H9 (cell line): ENCODE measurements around the gene RBP2. TPM values are rescaled to one million over a fixed set of nuclear protein-coding genes. Genes with fewer than 3 reads are reported as not detected.

Source experiments
- DNase-seq: peaks from one replicate; pipeline ENCODE4 v3.0.0-alpha.2; 2017
- H2AFZ ChIP-seq: one replicate; pipeline ENCODE4 v1.6.1; 2013; ENCODE audit warnings: mild to moderate bottlenecking, low read length, control low read depth, moderate library complexity
- H2AK5ac ChIP-seq: 2 replicates; pipeline ENCODE4 v1.6.1; 2013; ENCODE audit warnings: low read length, control low read depth, mixed read lengths; ENCODE audit not compliant: insufficient read length
- H2BK120ac ChIP-seq: one replicate; pipeline ENCODE4 v1.6.1; 2013; ENCODE audit warnings: low read depth, mild to moderate bottlenecking, low read length, control low read depth, inconsistent platforms; ENCODE audit not compliant: poor library complexity, severe bottlenecking
- H2BK12ac ChIP-seq: 2 replicates; pipeline ENCODE4 v1.6.1; 2013; ENCODE audit warnings: low read length, control low read depth, mixed read lengths, low read depth; ENCODE audit not compliant: insufficient read length
- H2BK15ac ChIP-seq: 2 replicates; pipeline ENCODE4 v1.6.1; 2013; ENCODE audit warnings: low read depth, low read length, control low read depth
- H2BK20ac ChIP-seq: one replicate; pipeline ENCODE4 v1.6.1; 2013; ENCODE audit warnings: low read depth, mild to moderate bottlenecking, low read length, control low read depth, inconsistent platforms; ENCODE audit not compliant: poor library complexity, severe bottlenecking
- H2BK5ac ChIP-seq: 2 replicates; pipeline ENCODE4 v1.6.1; 2013; ENCODE audit warnings: low read length, control low read depth, mixed read lengths; ENCODE audit not compliant: insufficient read length
- H3K14ac ChIP-seq: 2 replicates; pipeline ENCODE4 v1.6.1; 2013; ENCODE audit warnings: low read length, control low read depth; ENCODE audit not compliant: insufficient read depth
- H3K18ac ChIP-seq: 2 replicates; pipeline ENCODE4 v1.6.1; 2013; ENCODE audit warnings: low read depth, mild to moderate bottlenecking, mixed read lengths, low read length, control low read depth; ENCODE audit not compliant: insufficient read length
- H3K23ac ChIP-seq: 2 replicates; pipeline ENCODE4 v1.6.1; 2013; ENCODE audit warnings: low read length, control low read depth, mixed read lengths, low read depth; ENCODE audit not compliant: insufficient read length
- H3K23me2 ChIP-seq: 2 replicates; pipeline ENCODE4 v1.6.1; 2013; ENCODE audit warnings: low read depth, mild to moderate bottlenecking, mixed read lengths, low read length, control low read depth; ENCODE audit not compliant: insufficient read length, poor library complexity, severe bottlenecking
- H3K27ac ChIP-seq: 2 replicates; pipeline ENCODE4 v1.5.1; 2013; ENCODE audit warnings: low read length, control low read depth, mixed read lengths, low read depth; ENCODE audit not compliant: insufficient read length
- H3K27me3 ChIP-seq: 2 replicates; pipeline ENCODE4 v1.6.1; 2013; ENCODE audit warnings: low read length, control low read depth, inconsistent platforms; ENCODE audit not compliant: insufficient read depth
- H3K4ac ChIP-seq: 2 replicates; pipeline ENCODE4 v1.6.1; 2013; ENCODE audit warnings: low read depth, mild to moderate bottlenecking, control low read depth, inconsistent platforms, low read length, moderate library complexity
- H3K4me1 ChIP-seq: 2 replicates; pipeline ENCODE4 v1.6.1; 2013; ENCODE audit warnings: low read length, control low read depth, inconsistent platforms; ENCODE audit not compliant: insufficient read depth
- H3K4me2 ChIP-seq: 2 replicates; pipeline ENCODE4 v1.6.1; 2013; ENCODE audit warnings: low read length, control low read depth, mixed read lengths; ENCODE audit not compliant: insufficient read length, insufficient read depth
- H3K56ac ChIP-seq: 2 replicates; pipeline ENCODE4 v1.6.1; 2013; ENCODE audit warnings: low read depth, mild to moderate bottlenecking, mixed read lengths, low read length, control low read depth; ENCODE audit not compliant: insufficient read length
- H3K79me1 ChIP-seq: 2 replicates; pipeline ENCODE4 v1.6.1; 2013; ENCODE audit warnings: low read depth, mild to moderate bottlenecking, moderate library complexity, low read length, control low read depth, inconsistent platforms; ENCODE audit not compliant: insufficient read depth, poor library complexity, severe bottlenecking
- H3K79me2 ChIP-seq: 2 replicates; pipeline ENCODE4 v1.6.1; 2013; ENCODE audit warnings: low read length, control low read depth, inconsistent platforms; ENCODE audit not compliant: insufficient read depth
- H3K9ac ChIP-seq: 2 replicates; pipeline ENCODE4 v1.6.1; 2013; ENCODE audit warnings: low read length, control low read depth, mixed read lengths; ENCODE audit not compliant: insufficient read length; ENCODE audit errors: extremely low read depth
- H3K9me3 ChIP-seq: one replicate; pipeline ENCODE4 v1.6.1; 2013; ENCODE audit warnings: low read depth, low read length, inconsistent platforms; ENCODE audit not compliant: control insufficient read depth
- H3T11ph ChIP-seq: one replicate; pipeline ENCODE4 v1.6.1; 2013; ENCODE audit warnings: mild to moderate bottlenecking, low read length, control low read depth, inconsistent platforms
- H4K20me1 ChIP-seq: one replicate; pipeline ENCODE4 v1.6.1; 2013; ENCODE audit not compliant: control insufficient read depth, insufficient read length, insufficient read depth
- H4K5ac ChIP-seq: 2 replicates; pipeline ENCODE4 v1.6.1; 2013; ENCODE audit warnings: low read depth, mild to moderate bottlenecking, mixed read lengths, low read length, control low read depth; ENCODE audit not compliant: insufficient read length
- H4K8ac ChIP-seq: replicated peaks from 2 replicates; pipeline ENCODE4 v1.6.1; 2013; ENCODE audit warnings: low read length, control low read depth, mixed read lengths, low read depth; ENCODE audit not compliant: insufficient read length
- H4K91ac ChIP-seq: 2 replicates; pipeline ENCODE4 v1.6.1; 2013; ENCODE audit warnings: low read depth, mild to moderate bottlenecking, moderate library complexity, mixed read lengths, low read length, control low read depth; ENCODE audit not compliant: insufficient read length
- H3K27ac Mint-ChIP-seq, 3 experiments: 2 replicates in 2 of 3; 3 replicates in 1 of 3; pipeline ENCODE4 v1.8.0; 2020 to 2021; ENCODE audit warnings: mixed read lengths in 3 of 3, mild to moderate bottlenecking in 1 of 3, moderate library complexity in 1 of 3
- H3K27me3 Mint-ChIP-seq: 2 replicates; pipeline ENCODE4 v1.8.0; 2021; ENCODE audit warnings: low read depth, mild to moderate bottlenecking, moderate library complexity, mixed read lengths
- H3K36me3 Mint-ChIP-seq, 3 experiments: 2 replicates in 2 of 3; 3 replicates in 1 of 3; pipeline ENCODE4 v1.8.0; 2020 to 2021; ENCODE audit warnings: low read depth in 3 of 3, mixed read lengths in 3 of 3; ENCODE audit not compliant: insufficient read depth in 1 of 3
- H3K4me1 Mint-ChIP-seq, 2 experiments: 2 replicates each; pipeline ENCODE4 v1.8.0; 2020; ENCODE audit warnings: mixed read lengths in 2 of 2
- H3K4me3 Mint-ChIP-seq, 2 experiments: 2 replicates in 1 of 2; 3 replicates in 1 of 2; pipeline ENCODE4 v1.8.0; 2020 to 2021; ENCODE audit warnings: mild to moderate bottlenecking in 2 of 2, mixed read lengths in 2 of 2, moderate library complexity in 1 of 2
- H3K9me3 Mint-ChIP-seq, 2 experiments: 2 replicates in 1 of 2; 3 replicates in 1 of 2; pipeline ENCODE4 v1.8.0; 2020; ENCODE audit warnings: mild to moderate bottlenecking in 2 of 2, mixed read lengths in 2 of 2, moderate library complexity in 1 of 2
- whole genome bisulfite sequencing: extraction: QIAGEN DNeasy Blood & Tissue Kit; methylation state at CpG from one replicate; pipeline ENCODE4 v1.1.7; 2013; ENCODE audit warnings: missing lambda C conversion rate, low lambda C conversion rate, mixed read lengths; ENCODE audit not compliant: insufficient read length; ENCODE audit errors: extremely low coverage; 5-methylcytosine and 5-hydroxymethylcytosine counted together
- total RNA-seq: library from RNA; stranded (reverse); gene quantifications from 2 replicates; pipeline ENCODE4 v1.2.1, GENCODE V29; 2021
- TF ChIP-seq, protein P1 (sequence below): fragments of 200-600 bp; sonication (generic); conservative IDR thresholded peaks from 3 replicates; pipeline ENCODE4 v1.8.0; 2021; ENCODE audit warnings: antibody characterized with exemption, mild to moderate bottlenecking

Gene RBP2
- total RNA-seq, 1 experiment from 2014 or later = not detected

DNA sequence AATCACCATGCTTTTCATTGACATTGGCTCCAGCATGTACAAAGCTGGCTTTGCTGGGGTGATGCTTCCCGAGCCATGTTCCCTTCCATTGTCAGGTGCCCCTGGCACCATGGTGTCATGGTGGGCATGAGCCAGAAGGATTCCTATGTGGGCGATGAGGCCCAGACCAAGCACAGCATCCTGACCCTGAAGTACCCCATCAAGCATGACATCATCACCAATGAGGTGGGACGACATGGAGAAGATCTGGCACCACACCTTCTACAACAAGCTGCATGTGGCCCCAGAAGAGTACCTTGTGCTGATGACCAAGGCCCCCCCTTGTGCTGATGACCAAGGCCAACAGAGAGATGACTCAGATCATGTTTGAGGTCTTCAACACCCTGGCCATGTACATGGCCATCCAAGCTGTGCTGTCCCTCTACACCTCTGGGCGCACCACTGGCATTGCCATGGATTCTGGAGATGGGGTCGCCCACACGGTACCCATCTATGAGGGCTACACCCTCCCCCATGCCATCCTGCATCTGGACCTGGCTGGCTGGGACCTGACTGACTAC lies 17.6 kb upstream of the RBP2 start:
- Histone ChIP-seq H3K4me2 (no peak overlapping the region), H3K27me3 (no peaks in the 10 kb centered on the region), H3K4ac (no peak overlapping the region), H3T11ph (no peak overlapping the region), H3K23me2 (no peaks in the 10 kb centered on the region), H3K9me3 (no peaks in the 10 kb centered on the region), H4K91ac (no peak overlapping the region), H3K23ac (no peak overlapping the region), H3K79me2 (no peaks in the 10 kb centered on the region), H2BK15ac (no peak overlapping the region), H4K8ac (no peak overlapping the region), H2AFZ (no peak overlapping the region), H3K27ac (no peak overlapping the region), H2AK5ac (no peak overlapping the region), H2BK12ac (no peak overlapping the region), H3K14ac (no peak overlapping the region), H2BK120ac (no peak overlapping the region), H3K56ac (no peak overlapping the region), H3K9ac (no peak overlapping the region), H2BK5ac (no peak overlapping the region), H4K5ac (no peak overlapping the region), H3K4me1 (peaks cover 11% of the 10 kb centered on the region; the same call in 1 of the 2 replicates), H3K18ac (no peak overlapping the region), H4K20me1 (no peaks in the 10 kb centered on the region), H3K79me1 (no peaks in the 10 kb centered on the region), H2BK20ac (no peak overlapping the region)
- H3K4me1 Mint-ChIP-seq = peaks cover 17 to 20% of the 10 kb centered on the region in 2 experiments
- DNase-seq = no peak
- no peaks in the 10 kb centered on the region for H3K27me3 Mint-ChIP-seq
- peaks cover 24 to 35% (median 24%) of the 10 kb centered on the region in 3 experiments for H3K36me3 Mint-ChIP-seq
- TF ChIP-seq, protein P1, sequence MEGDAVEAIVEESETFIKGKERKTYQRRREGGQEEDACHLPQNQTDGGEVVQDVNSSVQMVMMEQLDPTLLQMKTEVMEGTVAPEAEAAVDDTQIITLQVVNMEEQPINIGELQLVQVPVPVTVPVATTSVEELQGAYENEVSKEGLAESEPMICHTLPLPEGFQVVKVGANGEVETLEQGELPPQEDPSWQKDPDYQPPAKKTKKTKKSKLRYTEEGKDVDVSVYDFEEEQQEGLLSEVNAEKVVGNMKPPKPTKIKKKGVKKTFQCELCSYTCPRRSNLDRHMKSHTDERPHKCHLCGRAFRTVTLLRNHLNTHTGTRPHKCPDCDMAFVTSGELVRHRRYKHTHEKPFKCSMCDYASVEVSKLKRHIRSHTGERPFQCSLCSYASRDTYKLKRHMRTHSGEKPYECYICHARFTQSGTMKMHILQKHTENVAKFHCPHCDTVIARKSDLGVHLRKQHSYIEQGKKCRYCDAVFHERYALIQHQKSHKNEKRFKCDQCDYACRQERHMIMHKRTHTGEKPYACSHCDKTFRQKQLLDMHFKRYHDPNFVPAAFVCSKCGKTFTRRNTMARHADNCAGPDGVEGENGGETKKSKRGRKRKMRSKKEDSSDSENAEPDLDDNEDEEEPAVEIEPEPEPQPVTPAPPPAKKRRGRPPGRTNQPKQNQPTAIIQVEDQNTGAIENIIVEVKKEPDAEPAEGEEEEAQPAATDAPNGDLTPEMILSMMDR = no peak
- H3K4me3 Mint-ChIP-seq = no peak overlapping the region
- no peak overlapping the region for H3K27ac Mint-ChIP-seq
- H3K9me3 Mint-ChIP-seq = peaks cover 29 to 32% of the 10 kb centered on the region in 2 experiments
- no CpG with 5 or more reads among the region's 6 CpGs for WGBS
